A549 (cell line): ENCODE data around the gene LCNL1.

Source experiments
- CTCF ChIP-seq: fragments of >200 bp; sonication (Bioruptor Twin); formaldehyde crosslinking; IDR thresholded peaks from 3 replicates; pipeline ENCODE4 v1.5.1; 2016
- KDM1A ChIP-seq: fragments of 200-600 bp; sonication (generic); IDR thresholded peaks from 2 replicates; pipeline ENCODE4 v1.6.1; 2016; ENCODE audit warnings: low read depth, mild to moderate bottlenecking
- MAFK ChIP-seq: fragments of 450-650 bp; IDR thresholded peaks from 2 replicates; pipeline ENCODE4 v1.6.1; 2014; ENCODE audit not compliant: partially characterized antibody
- PHF8 ChIP-seq: fragments of 200-600 bp; sonication (generic); IDR thresholded peaks from 2 replicates; pipeline ENCODE4 v1.6.1; 2016; ENCODE audit warnings: low read depth, mild to moderate bottlenecking, antibody characterized with exemption, moderate library complexity, borderline replicate concordance
- RCOR1 ChIP-seq: fragments of 150-350 bp; IDR thresholded peaks from 2 replicates; pipeline ENCODE4 v1.6.1; 2014; ENCODE audit warnings: antibody characterized with exemption, low read length, low read depth

GRCh38 chr9:137000177-137000930 lies 17.6 kb downstream of the LCNL1 start:
- TF ChIP-seq PHF8 (no peak), CTCF (no peak), KDM1A (no peak), MAFK (no peak), RCOR1 (no peak)
